ENCODE results near the gene NFIA. TPM values are rescaled to one million over a fixed set of nuclear protein-coding genes. Genes with fewer than 3 reads are reported as not detected.

NFIA gene
- total RNA-seq, 1 experiment from 2014 or later: 65.4 TPM

DNA sequence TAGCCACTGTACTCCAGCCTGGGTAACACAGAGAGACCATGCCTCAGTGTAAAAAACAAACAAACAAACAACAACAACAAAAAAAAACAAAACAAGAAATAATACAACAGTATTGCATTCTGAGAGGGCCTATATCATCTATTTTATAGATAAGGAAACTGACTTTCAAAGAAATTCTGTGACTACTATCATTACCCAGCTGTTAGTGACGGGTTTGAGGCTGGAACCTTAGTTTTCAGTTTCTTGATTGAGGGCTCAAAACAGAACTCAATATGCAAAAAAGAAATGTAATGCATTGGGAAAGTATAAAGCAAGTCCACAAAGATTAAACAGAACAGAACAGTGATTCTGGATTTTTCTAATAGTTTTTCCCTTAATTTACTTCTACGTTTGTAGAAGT lies 149.4 kb downstream of the NFIA start:
- CTCF ChIA-PET: no interaction called here

GRCh38 chr1:61233121-61233660 lies 150.8 kb downstream of the NFIA start:
- ChIA-PET POLR2A (ENCODE audit: low non-redundant PET) (no interaction called here), CTCF (no interaction called here)
- Histone ChIP-seq H3K4me3 (ENCODE audit: low read depth, low read length, poor library complexity, severe bottlenecking) (no peak overlapping the region), H3K36me3 (ENCODE audit: insufficient read depth, low read length, poor library complexity, severe bottlenecking) (no peaks in the 10 kb centered on the region), H3K9me3 (ENCODE audit: low read depth, low read length, poor library complexity, severe bottlenecking) (no peaks in the 10 kb centered on the region), H3K27ac (ENCODE audit: low read depth, low read length, poor library complexity, severe bottlenecking) (no peak overlapping the region), H3K27me3 (replicated peaks; ENCODE audit: insufficient read depth, low read depth, low read length, poor library complexity) (no peaks in the 10 kb centered on the region), H3K4me1 (ENCODE audit: insufficient read depth, low read length, poor library complexity, severe bottlenecking) (peaks cover 24% of the 10 kb centered on the region)
- no peak for TF ChIP-seq EZH2 (IDR thresholded peaks at IDR 0.05; ENCODE audit: borderline replicate concordance, low read depth, low read length, poor library complexity, severe bottlenecking)
- TF ChIP-seq, protein P1, sequence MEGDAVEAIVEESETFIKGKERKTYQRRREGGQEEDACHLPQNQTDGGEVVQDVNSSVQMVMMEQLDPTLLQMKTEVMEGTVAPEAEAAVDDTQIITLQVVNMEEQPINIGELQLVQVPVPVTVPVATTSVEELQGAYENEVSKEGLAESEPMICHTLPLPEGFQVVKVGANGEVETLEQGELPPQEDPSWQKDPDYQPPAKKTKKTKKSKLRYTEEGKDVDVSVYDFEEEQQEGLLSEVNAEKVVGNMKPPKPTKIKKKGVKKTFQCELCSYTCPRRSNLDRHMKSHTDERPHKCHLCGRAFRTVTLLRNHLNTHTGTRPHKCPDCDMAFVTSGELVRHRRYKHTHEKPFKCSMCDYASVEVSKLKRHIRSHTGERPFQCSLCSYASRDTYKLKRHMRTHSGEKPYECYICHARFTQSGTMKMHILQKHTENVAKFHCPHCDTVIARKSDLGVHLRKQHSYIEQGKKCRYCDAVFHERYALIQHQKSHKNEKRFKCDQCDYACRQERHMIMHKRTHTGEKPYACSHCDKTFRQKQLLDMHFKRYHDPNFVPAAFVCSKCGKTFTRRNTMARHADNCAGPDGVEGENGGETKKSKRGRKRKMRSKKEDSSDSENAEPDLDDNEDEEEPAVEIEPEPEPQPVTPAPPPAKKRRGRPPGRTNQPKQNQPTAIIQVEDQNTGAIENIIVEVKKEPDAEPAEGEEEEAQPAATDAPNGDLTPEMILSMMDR (conservative IDR thresholded peaks at IDR 0.05; ENCODE audit: low read depth, low read length): no peak
- BruUV-seq (replicated peaks): no TSS peak
- intact Hi-C loops (cut with micrococcal nuclease; ENCODE audit: unreplicated experiment): no loop called here
- DNase-seq (ENCODE audit: low spot score): no peak

More for the DNA sequence above, 149.4 kb downstream of the NFIA start:
- no peaks in the 10 kb centered on the region for H3K36me3 ChIP-seq (ENCODE audit: insufficient read depth, low read length, poor library complexity, severe bottlenecking)
- H3K9me3 ChIP-seq (ENCODE audit: low read depth, low read length, poor library complexity, severe bottlenecking): no peaks in the 10 kb centered on the region
- H3K4me3 ChIP-seq (ENCODE audit: low read depth, low read length, poor library complexity, severe bottlenecking): no peak overlapping the region
- no peak for DNase-seq (ENCODE audit: low spot score)
- H3K27ac ChIP-seq (ENCODE audit: low read depth, low read length, poor library complexity, severe bottlenecking): no peak overlapping the region
- POLR2A ChIA-PET (ENCODE audit: low non-redundant PET): no interaction called here
- no peaks in the 10 kb centered on the region for H3K27me3 ChIP-seq (replicated peaks; ENCODE audit: insufficient read depth, low read depth, low read length, poor library complexity)
- no TSS peak for BruUV-seq (replicated peaks)
- peaks cover 22% of the 10 kb centered on the region for H3K4me1 ChIP-seq (ENCODE audit: insufficient read depth, low read length, poor library complexity, severe bottlenecking)
- TF ChIP-seq EZH2 (IDR thresholded peaks at IDR 0.05; ENCODE audit: borderline replicate concordance, low read depth, low read length, poor library complexity, severe bottlenecking): no peak
- TF ChIP-seq, protein P1 (conservative IDR thresholded peaks at IDR 0.05; ENCODE audit: low read depth, low read length): no peak
- intact Hi-C loops (cut with micrococcal nuclease; ENCODE audit: unreplicated experiment): no loop called here

GRCh38 chr1:61234587-61234919 lies 152.2 kb downstream of the NFIA start:
- ChIA-PET CTCF (no interaction called here), POLR2A (ENCODE audit: low non-redundant PET) (no interaction called here)
- no TSS peak for BruUV-seq (replicated peaks)
- peaks cover 34% of the 10 kb centered on the region for H3K4me1 ChIP-seq (ENCODE audit: insufficient read depth, low read length, poor library complexity, severe bottlenecking)
- H3K36me3 ChIP-seq (ENCODE audit: insufficient read depth, low read length, poor library complexity, severe bottlenecking): no peaks in the 10 kb centered on the region
- TF ChIP-seq, protein P1 (conservative IDR thresholded peaks at IDR 0.05; ENCODE audit: low read depth, low read length): no peak
- no peak for TF ChIP-seq EZH2 (IDR thresholded peaks at IDR 0.05; ENCODE audit: borderline replicate concordance, low read depth, low read length, poor library complexity, severe bottlenecking)
- H3K27me3 ChIP-seq (replicated peaks; ENCODE audit: insufficient read depth, low read depth, low read length, poor library complexity): no peaks in the 10 kb centered on the region
- intact Hi-C loops (cut with micrococcal nuclease; ENCODE audit: unreplicated experiment): no loop called here
- no peaks in the 10 kb centered on the region for H3K9me3 ChIP-seq (ENCODE audit: low read depth, low read length, poor library complexity, severe bottlenecking)
- no peak overlapping the region for H3K4me3 ChIP-seq (ENCODE audit: low read depth, low read length, poor library complexity, severe bottlenecking)
- DNase-seq (ENCODE audit: low spot score): no peak
- H3K27ac ChIP-seq (ENCODE audit: low read depth, low read length, poor library complexity, severe bottlenecking): no peak overlapping the region
